CD4-positive, alpha-beta T cell (primary cell): ENCODE data around the gene XPNPEP3. TPM values are rescaled to one million over a fixed set of nuclear protein-coding genes. Genes with fewer than 3 reads are reported as not detected.

Source experiments
- ATAC-seq: fragments of 200-7000 bp; cut with Tn5 transposase; one replicate; pipeline ENCODE4 v1.10.0; 2022; ENCODE audit warnings: mild to moderate bottlenecking; ENCODE audit not compliant: poor library complexity
- CTCF ChIA-PET: fragments of 350-600 bp; sonication (Branson Sonifier 250); formaldehyde crosslinking; loops from one replicate; lab custom pipeline; 2021; ENCODE audit warnings: antibody characterized with exemption, inconsistent platforms; lab: Charles Lee
- POLR2A ChIA-PET: fragments of 350-600 bp; sonication (Branson Sonifier 250); formaldehyde crosslinking; loops from one replicate; lab custom pipeline; 2021; ENCODE audit warnings: antibody characterized with exemption, inconsistent platforms; lab: Charles Lee
- DNase-seq, 14 experiments: peaks; one replicate each; pipeline ENCODE4 v3.0.0-alpha.2; 2013 to 2020; ENCODE audit warnings: mixed read lengths in 2 of 14
- H3K27ac ChIP-seq, 2 donors: one replicate each; pipeline versions ENCODE4 v1.5.1 to v1.7.0; 2013; ENCODE audit warnings: low read length in 2 of 2, low read depth in 1 of 2, mild to moderate bottlenecking in 1 of 2
- H3K27me3 ChIP-seq, 2 experiments: 1 replicate in 1 of 2; 2 replicates in 1 of 2; pipeline versions ENCODE4 v1.6.1 to v1.7.0; 2013; ENCODE audit warnings: low read length in 2 of 2, control low read depth in 1 of 2, mild to moderate bottlenecking in 1 of 2, moderate library complexity in 1 of 2; ENCODE audit not compliant: insufficient read depth in 2 of 2, control insufficient read depth in 1 of 2
- H3K36me3 ChIP-seq: one replicate; pipeline ENCODE4 v1.6.1; 2013; ENCODE audit warnings: low read length, control low read depth; ENCODE audit not compliant: insufficient read depth
- H3K4me1 ChIP-seq: one replicate; pipeline ENCODE4 v1.6.1; 2013; ENCODE audit warnings: low read length, control low read depth; ENCODE audit not compliant: insufficient read depth
- H3K4me3 ChIP-seq: one replicate; pipeline ENCODE4 v1.5.1; 2013; ENCODE audit warnings: mild to moderate bottlenecking, low read length, moderate library complexity
- H3K9me3 ChIP-seq, 2 experiments: 1 replicate in 1 of 2; 2 replicates in 1 of 2; pipeline versions ENCODE4 v1.6.1 to v1.7.0; 2013; ENCODE audit warnings: low read length in 2 of 2, mild to moderate bottlenecking in 2 of 2, control low read depth in 1 of 2, moderate library complexity in 1 of 2; ENCODE audit not compliant: control insufficient read depth in 1 of 2, insufficient read depth in 1 of 2
- H3K27ac Mint-ChIP-seq: one replicate; pipeline ENCODE4 v1.8.0; 2020; ENCODE audit warnings: mixed read lengths
- H3K27me3 Mint-ChIP-seq: one replicate; pipeline ENCODE4 v1.8.0; 2021; ENCODE audit warnings: mixed read lengths
- H3K36me3 Mint-ChIP-seq: one replicate; pipeline ENCODE4 v1.8.0; 2021; ENCODE audit warnings: low read depth, mixed read lengths
- H3K4me1 Mint-ChIP-seq: one replicate; pipeline ENCODE4 v1.8.0; 2021; ENCODE audit warnings: low read depth, mixed read lengths
- H3K4me3 Mint-ChIP-seq: one replicate; pipeline ENCODE4 v1.8.0; 2020; ENCODE audit warnings: mild to moderate bottlenecking, mixed read lengths
- H3K9me3 Mint-ChIP-seq: one replicate; pipeline ENCODE4 v1.8.0; 2020; ENCODE audit warnings: mixed read lengths
- CTCF ChIP-seq: fragments of 200-600 bp; IDR thresholded peaks from one replicate; pipeline ENCODE4 v1.8.0; 2022; ENCODE audit warnings: antibody characterized with exemption, mild to moderate bottlenecking
- intact Hi-C, 2 experiments: fragments of 100-400 bp; cut with DNase I in 1 of 2; cut with micrococcal nuclease in 1 of 2; formaldehyde crosslinking; loops; one replicate each; pipeline versions ENCODE4 v1.15.1 to v1.9.0; 2023 to 2025; cut with DNase I, micrococcal nuclease
- total RNA-seq, 174 experiments: library from RNA in 2 of 174; stranded (reverse) in 2 of 174; gene quantifications; one replicate each; pipeline ENCODE4 v1.2.3 and lab custom pipeline; 2021 to 2026

Gene XPNPEP3
- total RNA-seq, 2 experiments from 2014 or later, result 16.3 to 17.9 TPM

- CTCF ChIA-PET, result interaction anchor here (2.5 kb wide), 1 partner anchor 31 kb away, joined by 10 read pairs; no protein-coding TSS in a partner anchor
- H3K27ac ChIP-seq, result no peak overlapping the region
Measured at GRCh38 chr22:40953471-40953870, 96.5 kb downstream of the XPNPEP3 start.

GRCh38 chr22:40954113-40954512 lies 97.2 kb downstream of the XPNPEP3 start:
- no peak for ATAC-seq
- Mint-ChIP-seq H3K36me3 (peaks cover 62% of the 10 kb centered on the region), H3K27ac (no peak overlapping the region), H3K4me1 (peaks cover 46% of the 10 kb centered on the region), H3K4me3 (no peak overlapping the region), H3K9me3 (no peaks in the 10 kb centered on the region), H3K27me3 (no peaks in the 10 kb centered on the region)
- H3K27me3 ChIP-seq, result no peaks in the 10 kb centered on the region
- ChIA-PET CTCF (no interaction called here), POLR2A (interaction anchor here (1.2 to 4.8 kb wide), 2 partner anchors 69 to 139 kb away, joined by 3 to 93 read pairs; partner anchors contain the start of gene EP300)
- H3K9me3 ChIP-seq, result no peaks in the 10 kb centered on the region
- H3K4me3 ChIP-seq, result no peak overlapping the region
- peaks cover 38% of the 10 kb centered on the region for H3K36me3 ChIP-seq
- intact Hi-C loops, result loop anchor here in 1 of 2 experiments (5.0 kb wide), 1 partner anchor 68 kb away; no protein-coding TSS in a partner anchor
- H3K4me1 ChIP-seq, result peaks cover 34% of the 10 kb centered on the region
- TF ChIP-seq CTCF, result no peak
- H3K27ac ChIP-seq, result no peak overlapping the region
- DNase-seq, result no peak

More at GRCh38 chr22:40953471-40953870, 96.5 kb downstream of the XPNPEP3 start:
- Mint-ChIP-seq H3K4me3 (peak overlapping the region; percentile 1), H3K27me3 (no peaks in the 10 kb centered on the region), H3K9me3 (no peaks in the 10 kb centered on the region), H3K27ac (peak overlapping the region; percentile 32), H3K36me3 (peaks cover 56% of the 10 kb centered on the region), H3K4me1 (peaks cover 44% of the 10 kb centered on the region)
- ATAC-seq (no peak), DNase-seq (no peak)
- intact Hi-C loops, result loop anchor here (2.0 to 5.0 kb wide), 2 partner anchors 69 to 251 kb away; partner anchors contain the start of gene L3MBTL2 (in 1 of the 2)
- POLR2A ChIA-PET, result interaction anchor here (1.2 to 4.8 kb wide), 2 partner anchors 69 to 139 kb away, joined by 3 to 93 read pairs; partner anchors contain the start of gene EP300
- Histone ChIP-seq H3K9me3 (no peaks in the 10 kb centered on the region), H3K27me3 (no peaks in the 10 kb centered on the region), H3K36me3 (peaks cover 38% of the 10 kb centered on the region), H3K4me3 (no peak overlapping the region), H3K4me1 (peaks cover 34% of the 10 kb centered on the region)
- no peak for TF ChIP-seq CTCF

GRCh38 chr22:40955571-40955970 lies 98.6 kb downstream of the XPNPEP3 start:
- peaks cover 50% of the 10 kb centered on the region for H3K4me1 Mint-ChIP-seq
- DNase-seq, result no peak
- no peaks in the 10 kb centered on the region for H3K9me3 ChIP-seq
- H3K36me3 ChIP-seq, result peaks cover 46% of the 10 kb centered on the region
- ChIA-PET CTCF (no interaction called here), POLR2A (no interaction called here)
- intact Hi-C loops, result no loop called here
- ATAC-seq, result no peak
- no peak overlapping the region for H3K27ac Mint-ChIP-seq
- peaks cover 70% of the 10 kb centered on the region for H3K36me3 Mint-ChIP-seq
- no peak overlapping the region for H3K4me3 ChIP-seq
- H3K27ac ChIP-seq, result no peak overlapping the region
- H3K27me3 ChIP-seq, result no peaks in the 10 kb centered on the region
- H3K4me3 Mint-ChIP-seq, result no peak overlapping the region
- no peaks in the 10 kb centered on the region for H3K27me3 Mint-ChIP-seq
- H3K9me3 Mint-ChIP-seq, result no peaks in the 10 kb centered on the region
- TF ChIP-seq CTCF, result no peak
- H3K4me1 ChIP-seq, result peaks cover 25% of the 10 kb centered on the region
